Activated CD8-positive, alpha-beta memory T cell treated with anti-CD3 and anti-CD28 coated beads, Interleukin-2, amount 50 U/mL, for 48 hours (primary cell): Measurements from ENCODE around the gene BAHCC1.

Experiments
- DNase-seq: peaks from one replicate; pipeline ENCODE4 v3.0.0-alpha.2; 2020

Gene BAHCC1

DNA sequence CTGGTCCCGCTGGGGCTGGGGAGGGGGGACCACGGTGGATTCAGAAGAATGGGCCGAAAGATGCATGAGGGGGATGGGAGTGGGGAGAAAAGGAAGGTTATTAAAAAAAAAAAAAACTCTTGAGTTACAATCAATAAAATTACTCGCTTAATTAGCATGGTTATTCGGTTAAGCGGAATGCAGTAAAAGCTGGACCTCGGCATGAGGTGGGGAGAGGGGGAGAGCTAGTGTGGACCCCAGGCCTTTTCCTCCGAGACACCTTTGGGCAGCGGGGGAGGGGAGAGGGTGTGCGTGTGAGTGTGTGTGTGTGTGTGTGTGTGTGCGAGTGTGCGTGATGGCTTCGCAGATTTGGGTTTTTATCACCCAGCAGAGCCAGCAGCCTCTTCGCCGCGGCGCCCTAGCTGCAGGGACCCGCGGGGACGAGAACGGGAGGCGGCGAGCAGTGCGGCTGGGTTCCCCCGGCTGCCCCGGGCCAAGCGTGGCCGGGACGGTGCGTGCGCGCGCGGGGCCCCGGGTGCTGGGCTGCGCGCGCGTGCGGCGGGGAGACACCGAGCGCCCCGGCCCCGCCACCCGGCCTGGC lies 3.7 kb downstream of the BAHCC1 start:
- no peak for DNase-seq

DNA sequence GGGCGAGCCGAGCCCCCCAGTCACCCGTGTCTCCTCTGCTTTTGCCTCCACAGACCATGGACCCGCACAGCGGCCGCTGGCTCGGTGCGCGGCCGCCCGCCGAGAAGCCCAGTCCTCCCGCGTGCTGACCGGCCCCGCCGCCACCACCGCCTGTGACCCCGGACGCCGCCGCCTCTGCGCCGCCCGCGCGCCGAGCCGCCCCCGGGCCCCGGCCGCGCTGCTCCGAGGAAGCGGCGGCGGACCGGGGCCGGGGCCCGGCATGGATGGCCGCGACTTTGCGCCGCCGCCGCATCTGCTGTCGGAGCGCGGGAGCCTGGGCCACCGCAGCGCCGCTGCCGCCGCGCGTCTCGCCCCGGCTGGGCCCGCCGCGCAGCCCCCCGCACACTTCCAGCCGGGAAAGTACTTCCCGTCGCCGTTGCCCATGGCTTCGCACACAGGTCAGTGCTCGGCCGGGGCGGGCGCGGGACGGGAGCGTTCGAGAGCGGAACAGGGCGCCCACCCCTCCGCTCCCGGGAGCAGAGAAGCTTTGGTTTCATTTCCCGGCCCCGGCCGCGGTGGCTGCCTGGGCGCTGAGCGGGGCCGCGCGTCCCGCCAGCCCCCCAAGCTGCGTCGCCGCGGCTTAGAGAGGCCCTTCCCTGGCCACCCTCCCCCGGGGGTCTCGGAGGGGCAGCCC lies 4.4 kb downstream of the BAHCC1 start:
- no peak for DNase-seq

DNA sequence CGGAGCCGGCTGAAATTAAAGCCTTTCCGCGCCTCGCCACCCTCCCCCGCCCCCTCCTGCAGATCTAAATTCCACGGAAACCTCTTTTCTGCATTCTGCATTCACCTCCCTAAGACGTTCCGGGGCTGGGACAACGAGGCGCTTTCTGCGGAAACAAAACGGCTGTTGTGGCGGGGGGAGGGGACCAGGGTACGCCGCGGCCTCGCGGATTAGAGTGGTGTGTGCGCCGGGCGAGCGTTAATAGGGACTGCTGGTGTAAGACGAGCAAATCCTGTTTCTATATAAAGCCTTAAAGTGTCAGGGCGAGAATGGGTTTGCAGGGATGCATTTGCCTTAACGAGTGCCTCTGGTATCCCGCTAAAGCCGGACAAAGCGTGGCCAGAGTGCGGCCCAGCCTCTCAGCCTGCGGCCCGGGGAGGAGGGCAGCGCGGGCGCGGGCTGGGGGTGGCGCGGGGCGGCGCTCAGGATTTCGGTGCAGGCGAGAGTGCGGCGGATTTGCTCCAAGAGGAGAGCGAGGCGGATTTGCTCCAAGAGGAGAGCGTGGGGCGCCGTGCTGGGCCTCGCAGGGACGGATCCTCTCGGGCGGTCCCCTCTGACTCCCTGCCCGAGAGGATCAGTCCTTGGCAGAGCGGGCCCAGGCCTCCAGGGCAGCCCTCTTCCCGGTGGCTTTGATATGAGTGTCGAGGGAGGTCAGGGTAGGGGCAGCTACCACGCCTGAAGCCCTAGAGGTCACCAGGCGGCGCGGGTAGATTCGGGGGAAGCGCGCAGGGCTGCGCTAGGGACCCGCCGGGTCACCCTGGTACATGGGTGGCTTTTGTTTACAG lies 5.1 kb downstream of the BAHCC1 start:
- DNase-seq: no peak

DNA sequence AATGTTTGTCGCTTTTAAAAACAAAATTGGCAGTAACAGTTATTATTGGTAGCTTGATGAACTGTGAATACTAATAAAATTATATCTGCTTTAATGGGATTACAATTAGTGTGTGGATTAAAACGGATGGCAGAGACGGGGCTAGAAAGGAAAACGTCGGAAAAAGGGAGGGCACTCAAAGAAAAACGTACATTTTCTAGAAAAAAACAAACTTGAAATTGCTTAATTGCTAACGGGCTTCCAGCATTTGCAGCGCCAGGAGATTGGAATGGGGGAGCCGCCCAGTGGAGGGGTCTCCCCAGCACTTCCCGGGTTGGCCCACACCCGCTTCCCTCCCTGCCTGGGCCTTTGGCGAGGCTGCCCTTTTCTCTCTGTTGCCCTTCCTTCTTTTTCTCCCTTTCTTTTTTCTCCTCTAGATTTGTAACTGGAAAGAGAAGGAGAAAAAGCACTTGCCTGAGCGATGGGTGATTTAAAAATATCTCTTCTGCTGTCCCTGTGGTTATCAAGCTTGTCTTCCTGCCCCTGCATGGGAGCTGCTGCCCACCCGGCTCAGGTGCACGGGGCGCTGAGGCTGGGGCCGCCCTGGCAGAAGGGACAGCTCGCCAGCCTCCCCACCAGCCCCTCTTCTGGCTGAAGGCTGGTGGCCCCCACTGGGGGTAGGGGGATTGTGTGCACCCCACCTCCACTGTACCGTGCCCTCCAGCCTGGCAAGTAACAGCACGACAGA lies 5.9 kb downstream of the BAHCC1 start:
- DNase-seq: no peak

DNA sequence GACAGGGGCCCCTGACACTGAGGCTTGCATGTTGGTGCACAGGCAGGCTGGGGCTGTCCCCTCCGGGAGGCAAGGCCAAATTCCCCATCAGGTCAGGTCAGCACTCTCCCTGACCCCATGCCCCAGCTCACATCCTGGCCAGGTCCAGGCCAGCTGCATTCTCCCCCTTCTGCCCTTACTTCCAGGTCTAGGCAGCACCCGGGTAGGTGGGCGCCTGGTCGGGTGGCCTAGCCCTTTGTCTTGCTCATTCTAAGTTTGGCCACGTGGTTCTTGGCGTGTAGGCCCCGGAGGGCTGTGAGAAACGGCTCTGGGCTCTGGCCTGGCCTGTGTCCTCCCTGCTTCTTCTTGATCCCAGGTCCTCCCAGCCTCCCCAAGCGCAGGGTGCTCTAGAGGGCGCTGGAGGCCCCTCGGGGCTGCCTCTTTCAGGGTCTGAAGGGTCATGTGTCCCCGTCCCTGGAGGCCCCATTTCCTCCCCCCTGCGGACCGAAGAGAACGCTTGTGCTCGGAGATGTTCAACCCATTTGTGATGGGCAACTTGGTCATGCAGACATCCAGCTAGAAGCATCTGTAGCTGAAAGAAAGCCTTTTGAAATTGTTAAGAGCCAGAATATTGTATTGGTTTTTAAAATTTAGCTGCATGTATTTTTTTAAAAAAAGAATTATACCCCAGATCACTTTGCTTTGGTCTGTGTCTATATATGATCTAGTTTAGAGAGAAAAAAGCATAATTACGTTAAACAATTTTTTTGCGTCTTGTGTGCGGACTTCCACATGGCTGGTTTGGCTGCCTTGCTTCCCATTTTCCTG lies 6.7 kb downstream of the BAHCC1 start:
- DNase-seq: no peak

DNA sequence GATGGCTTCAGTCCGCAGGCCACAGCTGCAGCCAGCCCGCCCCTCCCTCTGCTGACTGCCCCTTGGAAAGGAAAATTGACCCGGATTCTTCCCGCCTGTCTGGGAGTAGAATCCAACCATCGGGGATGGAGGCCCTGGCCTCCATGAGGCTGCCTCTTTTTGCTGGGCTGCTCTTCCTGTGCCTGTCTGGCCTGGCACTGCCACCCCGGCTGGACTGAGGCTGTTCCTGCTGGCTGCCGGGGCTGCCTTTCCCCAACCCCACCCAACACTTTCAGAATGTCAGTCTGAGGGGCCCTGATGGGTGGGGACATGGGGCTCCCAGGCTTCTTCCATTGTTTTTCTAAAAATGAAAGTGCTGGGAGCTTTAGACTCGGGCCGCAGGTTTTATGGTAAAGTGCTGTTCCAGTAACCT lies 7.3 kb downstream of the BAHCC1 start:
- no peak for DNase-seq

DNA sequence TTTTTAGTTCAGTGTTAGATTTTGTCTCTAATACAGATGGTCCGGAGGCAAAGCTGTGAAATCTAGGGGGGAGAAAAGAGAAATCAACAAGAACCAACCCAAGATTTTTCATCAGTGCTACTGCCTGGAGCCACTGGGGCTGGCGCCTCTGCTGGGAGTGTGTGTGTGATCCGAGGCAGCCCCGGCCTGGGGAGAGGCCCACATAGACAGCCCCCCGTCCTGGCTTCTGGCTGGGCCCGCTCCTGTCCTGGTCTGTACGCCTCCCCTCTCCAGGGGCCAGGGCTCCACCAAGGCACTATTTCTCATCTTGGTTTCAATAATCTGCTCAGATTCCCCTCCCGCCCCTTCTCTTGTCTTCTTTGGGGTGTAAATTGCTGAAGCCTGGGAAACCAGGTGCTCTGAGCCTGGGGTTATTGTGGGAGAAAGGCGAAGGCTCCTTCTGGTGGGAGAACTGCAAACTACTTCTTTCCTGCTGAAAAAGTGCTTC lies 7.8 kb downstream of the BAHCC1 start:
- DNase-seq: no peak

DNA sequence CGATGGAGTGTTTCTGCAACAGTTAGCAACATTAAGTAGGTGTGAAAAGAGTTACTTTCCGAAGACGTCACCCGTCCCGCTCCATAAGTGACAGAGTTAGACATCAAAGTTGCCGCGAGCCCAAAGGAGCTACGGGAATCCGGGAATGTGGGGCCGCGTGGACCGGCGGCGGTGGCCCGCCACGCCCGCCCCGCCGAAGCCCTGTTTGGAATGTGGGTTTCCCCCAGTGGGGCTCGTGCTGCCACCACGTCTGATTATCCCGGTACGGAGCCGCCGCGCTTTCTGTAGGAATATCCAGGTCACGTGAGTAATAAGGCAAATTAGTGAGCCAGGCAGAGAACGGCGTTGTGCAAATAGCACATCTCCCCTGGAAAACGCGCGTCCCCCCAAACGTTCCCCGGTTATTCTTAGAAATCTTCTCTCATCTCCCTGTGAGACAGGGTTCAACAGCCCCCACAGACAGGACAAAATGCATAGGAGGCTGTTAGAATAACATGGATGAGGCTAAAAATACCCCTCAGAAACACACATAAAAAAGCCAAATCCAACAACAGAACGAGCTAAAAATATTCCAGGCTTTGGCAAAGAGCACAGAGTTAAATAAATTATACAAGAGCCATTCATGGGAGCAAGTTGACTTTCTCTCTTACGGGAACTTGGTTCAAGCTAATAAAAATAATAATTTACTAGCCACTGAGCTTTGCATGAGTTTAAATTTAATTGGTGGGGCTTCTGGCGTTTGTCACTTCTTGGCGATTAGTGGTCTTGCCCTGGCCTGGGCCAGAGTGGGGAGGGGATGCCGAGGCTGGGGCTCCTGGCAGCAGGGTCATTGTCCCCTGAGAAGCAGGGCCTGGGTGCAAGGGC lies 8.6 kb downstream of the BAHCC1 start:
- no peak for DNase-seq

DNA sequence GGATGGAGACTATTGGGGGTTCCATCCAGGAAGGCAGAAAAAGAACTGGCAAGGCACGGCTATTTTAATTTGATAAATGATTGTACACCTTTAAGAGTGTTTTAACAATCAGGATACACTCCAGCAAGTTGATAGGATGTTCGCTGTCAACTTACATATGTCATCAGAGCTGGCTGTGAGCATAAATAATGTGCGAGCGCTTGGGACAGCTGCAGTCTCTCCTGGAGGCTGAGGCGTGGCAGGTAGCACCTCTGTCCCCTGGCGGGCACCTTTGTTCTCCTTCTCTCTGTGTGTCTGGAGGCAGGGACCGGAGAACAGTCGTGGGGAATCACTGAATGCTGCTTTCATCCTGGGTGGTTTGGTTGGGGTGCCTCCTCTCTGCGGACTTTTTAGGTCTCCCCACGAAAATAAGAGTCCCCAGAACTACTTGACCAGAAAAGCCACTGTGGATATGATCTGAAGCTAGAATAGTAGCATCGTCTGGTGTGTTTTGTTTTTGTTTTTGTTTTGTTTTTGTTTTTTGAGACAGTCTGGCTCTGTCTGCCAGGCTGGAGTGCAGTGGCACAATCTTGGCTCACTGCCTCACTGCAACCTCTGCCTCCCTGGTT lies 9.4 kb downstream of the BAHCC1 start:
- no peak for DNase-seq

DNA sequence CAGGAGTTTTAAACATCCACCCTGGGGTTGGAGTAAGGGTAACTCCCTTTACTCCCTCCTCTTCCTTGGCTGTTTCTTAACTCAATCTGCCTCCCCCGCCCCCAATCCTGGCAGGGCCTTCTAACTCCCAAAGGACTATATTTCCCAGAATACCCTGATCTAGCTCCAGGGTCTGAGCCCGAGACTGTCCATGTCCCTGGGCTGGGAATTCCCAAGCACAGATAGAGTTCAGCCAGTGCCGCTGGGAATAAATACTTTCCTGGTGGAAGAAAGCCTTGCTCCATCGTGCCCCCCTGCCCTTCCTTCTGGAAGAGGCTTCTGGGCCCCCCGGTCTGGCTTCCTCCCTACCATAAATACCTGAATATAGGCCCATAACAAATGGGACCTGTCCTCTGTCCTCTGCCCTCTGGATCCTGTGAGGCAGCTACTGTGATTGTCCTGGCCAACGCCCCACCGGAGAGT lies 10.2 kb downstream of the BAHCC1 start:
- no peak for DNase-seq

DNA sequence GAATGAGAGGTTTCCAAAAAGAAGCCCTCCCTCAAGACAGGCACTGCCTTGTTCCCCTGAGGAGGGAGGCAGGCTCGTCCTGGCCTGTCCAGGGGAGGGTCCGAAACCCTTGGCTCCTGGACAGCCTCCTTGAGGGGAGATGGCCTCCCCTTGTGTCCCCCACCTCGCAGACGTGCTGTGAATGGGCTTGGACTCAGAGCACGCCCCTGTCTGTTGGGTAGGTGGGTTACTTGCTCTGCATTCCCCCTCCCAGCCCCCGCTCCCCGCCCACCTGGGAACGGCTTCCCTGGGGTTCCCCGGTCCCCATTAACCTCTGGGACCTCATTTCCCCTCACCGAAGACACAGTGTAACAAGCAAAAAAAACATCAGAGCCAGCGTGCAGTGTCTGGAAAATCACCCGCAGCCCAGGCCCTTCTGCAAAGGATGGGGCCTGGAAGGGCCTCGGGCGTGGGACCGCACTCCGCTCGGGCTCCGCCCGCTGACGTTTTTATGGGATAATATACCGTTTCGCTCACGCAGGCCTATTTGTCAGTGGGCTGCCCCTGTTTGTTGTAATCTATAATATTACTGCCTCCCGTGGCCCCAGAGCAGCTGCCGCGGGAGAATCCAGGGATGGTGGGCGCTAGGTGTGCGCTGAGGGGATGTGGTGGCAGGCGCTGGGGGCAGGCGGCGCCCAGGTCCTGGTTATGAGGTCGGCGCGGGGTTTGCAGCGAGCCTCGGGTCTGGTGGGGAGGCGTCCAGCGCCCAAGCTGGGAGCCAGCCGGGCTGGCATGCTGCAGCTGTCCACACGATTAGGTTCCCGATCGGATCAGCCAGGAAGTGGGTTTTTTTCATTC lies 11.1 kb downstream of the BAHCC1 start:
- no peak for DNase-seq

DNA sequence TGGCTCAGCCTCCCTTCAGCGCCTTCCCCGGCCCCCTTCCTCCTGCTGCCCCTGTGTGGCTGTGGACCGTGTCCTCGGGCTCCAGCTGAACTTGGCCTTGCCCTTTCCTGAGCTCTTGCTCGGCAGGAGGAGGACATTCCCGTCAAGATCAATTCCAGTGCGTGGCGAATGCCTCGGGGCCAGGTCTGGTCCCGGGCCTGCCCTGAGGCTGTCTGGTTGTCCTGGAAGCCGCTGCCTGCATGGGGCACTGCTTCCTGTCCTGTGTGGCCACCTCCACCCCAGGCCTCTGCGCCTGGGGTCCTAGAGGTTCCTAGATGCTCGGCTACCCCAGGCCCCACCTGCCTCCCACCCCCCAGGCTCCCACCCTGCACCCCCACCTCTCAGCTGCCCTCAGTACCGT lies 12.8 kb downstream of the BAHCC1 start:
- DNase-seq: no peak

DNA sequence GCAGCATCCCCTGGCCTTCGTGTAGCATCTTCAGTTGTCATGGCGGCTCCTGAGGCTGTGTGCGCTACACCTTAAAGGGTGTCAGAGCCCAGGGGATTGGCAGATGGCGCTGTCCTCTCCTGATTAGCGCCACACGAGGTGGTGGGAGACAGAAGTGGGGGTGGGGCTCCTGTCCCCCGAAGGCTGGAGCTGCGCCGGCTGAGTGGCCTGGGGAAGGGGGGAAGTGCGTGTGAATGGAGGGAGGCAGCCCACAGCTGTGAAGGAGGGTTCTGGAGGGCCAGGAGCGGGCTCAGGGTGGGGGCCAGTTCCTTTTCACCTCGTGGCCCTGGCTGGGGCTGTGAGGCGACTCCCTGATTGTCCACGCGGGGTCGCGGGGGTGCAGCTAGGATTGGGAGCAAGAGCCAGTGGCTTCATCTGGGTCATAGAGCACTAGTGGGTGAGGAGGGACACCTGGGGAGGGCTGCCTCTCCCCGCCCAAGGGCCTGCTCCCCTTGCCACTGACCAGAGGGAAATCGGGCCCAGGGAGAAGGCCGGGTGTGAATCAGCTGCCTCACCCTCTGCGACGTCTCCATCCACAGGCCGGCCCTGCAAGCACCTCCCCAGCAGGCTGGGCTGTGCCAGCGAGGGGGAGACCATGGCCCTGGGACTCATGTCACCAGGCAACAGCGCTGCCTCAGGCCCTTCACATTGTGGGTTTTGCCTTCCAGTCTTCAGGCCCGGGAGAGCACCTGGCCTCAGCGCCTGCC lies 14.1 kb downstream of the BAHCC1 start:
- DNase-seq: no peak

DNA sequence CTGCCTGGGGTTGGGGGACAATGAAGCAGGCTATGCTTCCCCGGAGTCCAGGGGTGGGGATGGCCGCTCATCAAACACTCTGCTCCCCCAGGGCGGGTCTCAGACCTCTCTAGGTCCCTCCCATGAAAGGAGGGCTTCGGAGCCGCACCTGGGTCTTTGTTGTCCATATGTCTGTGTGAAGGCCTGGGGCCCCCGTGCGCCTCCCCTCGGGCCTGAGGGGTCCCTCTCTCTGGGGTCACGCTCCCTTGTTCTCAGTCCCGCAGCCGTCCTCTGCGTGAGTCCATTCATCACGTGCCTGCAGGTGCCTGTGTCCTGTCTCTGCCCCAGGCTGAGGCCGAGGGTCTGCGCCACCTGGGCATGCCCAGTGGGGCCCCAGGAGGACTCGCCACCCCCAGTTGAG lies 15.6 kb downstream of the BAHCC1 start:
- no peak for DNase-seq

DNA sequence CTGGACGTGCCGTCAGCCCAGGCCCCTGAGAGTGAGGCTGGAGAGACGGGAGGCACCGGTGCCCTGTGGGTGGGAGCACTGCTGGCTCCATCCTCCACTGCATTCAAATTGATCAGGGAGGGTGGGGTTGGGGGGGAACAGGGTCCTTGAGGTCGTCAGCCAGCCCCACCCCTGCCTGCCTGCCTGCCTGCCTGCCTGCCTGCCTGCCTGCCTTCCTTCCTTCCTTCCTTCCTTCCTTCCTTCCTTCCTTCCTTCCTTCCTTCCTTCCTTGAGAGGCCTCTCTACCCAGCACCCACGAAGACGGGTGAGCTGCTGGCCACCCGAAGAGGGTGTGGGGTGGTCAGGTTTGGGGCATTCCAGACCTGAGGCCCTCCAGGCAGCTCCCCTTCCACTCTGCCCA lies 16.0 kb downstream of the BAHCC1 start:
- DNase-seq: no peak

DNA sequence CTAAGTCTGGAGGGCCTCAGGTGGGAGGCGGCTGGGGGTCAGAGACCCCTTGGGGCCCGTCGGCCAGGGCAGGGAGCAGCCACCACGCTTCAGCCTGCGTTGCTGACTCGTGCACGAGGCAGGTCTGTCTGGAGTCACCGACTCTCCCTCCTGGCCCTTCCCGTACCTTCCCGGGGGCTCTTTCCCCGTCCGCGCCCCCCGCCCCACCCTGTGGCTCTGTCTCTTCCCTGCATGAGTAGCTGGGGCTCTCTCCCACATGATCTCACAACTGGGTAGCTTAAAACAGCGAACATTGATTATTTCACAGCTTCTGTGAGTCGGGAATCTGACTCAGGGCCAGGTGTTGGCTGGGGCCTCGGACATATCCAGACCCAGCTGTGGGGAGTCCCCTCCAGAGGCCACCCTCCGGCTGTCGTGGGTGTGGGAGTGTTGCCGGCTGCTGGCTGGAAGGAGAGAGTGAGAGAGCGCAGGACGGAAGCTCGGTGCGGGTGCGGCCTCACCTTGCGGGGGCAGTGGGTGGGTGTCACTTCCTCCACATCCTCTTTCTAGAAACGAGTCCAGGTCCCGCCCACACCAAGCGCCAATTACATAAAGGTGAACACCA lies 17.3 kb downstream of the BAHCC1 start:
- peak; percentile 72 for DNase-seq

DNA sequence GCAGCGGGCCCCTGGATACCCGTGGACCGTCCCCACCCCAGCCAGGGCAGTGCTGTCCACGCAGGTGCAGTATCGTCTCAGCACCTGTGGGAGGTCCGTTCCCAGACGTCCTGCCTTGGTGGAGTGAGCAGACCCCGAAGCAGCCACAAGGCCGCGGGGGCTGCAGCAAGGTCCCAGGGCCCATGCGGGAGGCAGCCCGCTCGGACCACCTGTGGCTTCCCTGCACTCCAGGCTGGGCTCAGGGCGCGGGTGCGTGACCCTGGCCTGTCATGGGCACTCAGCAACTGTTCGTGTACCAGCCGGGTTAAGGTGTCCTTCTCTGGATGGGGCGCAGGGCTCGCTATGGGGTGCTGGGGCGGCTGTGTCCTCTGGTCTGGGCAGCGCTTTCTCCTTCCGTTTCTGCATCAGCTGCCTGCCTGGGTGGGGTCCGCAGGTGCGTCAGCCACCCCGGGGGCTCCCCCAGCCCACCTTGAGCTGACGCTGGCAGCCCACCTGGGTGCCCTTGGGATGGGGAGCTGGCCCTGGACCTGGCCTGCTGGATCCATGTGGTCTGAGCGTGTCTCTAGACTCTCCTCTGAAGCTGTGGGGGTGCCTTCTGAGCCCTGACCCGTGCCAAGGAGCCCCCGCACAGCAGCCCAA lies 18.4 kb downstream of the BAHCC1 start:
- no peak for DNase-seq
